ENCODE measurements around the gene PCK2. TPM values are rescaled to one million over a fixed set of nuclear protein-coding genes. Genes with fewer than 3 reads are reported as not detected.
A peak's percentile ranks its signal among the peaks of the same experiment; 100 is the strongest.

The PCK2 gene
- total RNA-seq, 1 donor from 2014 or later: 22.2 TPM

- H3K27ac Mint-ChIP-seq: peak overlapping the region; percentile 66
- peaks cover 46% of the 10 kb centered on the region for H3K4me1 Mint-ChIP-seq
- no peak for DNase-seq (ENCODE audit: low spot score in 2 of 2, unreplicated experiment in 2 of 2)
- peaks cover 7% of the 10 kb centered on the region for H3K36me3 Mint-ChIP-seq
- TF ChIP-seq CTCF (IDR thresholded peaks at IDR 0.05; ENCODE audit: unreplicated experiment): no peak
- H3K9me3 Mint-ChIP-seq: no peaks in the 10 kb centered on the region
- H3K27me3 Mint-ChIP-seq (ENCODE audit: low read depth): no peaks in the 10 kb centered on the region
- peak overlapping the region; percentile 93 for H3K4me3 Mint-ChIP-seq
Measured at GRCh38 chr14:24138396-24139271, 44.5 kb downstream of the PCK2 start.

DNA sequence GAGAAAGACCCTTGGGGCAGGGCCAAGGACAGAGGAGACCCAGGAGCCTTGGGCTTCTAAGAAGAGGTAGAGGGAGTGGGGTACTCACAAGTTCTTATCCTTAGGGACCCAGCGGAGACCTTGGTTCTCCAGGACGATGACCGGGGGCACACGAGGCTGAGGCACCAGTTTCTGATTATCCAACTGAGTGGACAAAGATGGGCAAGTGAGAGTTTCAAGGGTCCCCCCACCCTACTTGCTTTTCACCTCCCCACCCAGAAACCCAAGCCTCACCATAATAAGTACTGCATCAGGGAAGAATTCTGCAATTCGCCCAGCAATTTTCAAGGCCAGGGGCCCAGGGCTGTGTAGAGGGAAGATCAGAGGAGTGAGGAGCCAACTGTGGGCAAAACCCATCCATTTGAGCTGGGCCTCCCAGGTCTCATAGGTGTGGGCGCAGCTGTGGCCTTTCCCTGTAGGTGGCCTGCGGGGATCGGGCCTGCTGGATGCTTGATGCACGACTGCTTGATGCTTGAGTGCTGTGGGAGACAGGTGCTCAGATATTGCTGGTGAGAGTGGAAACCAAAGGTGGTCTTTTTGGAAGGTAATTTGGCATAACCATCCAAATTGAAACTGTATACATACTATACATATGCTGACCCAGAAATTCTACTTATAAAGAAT lies 45.3 kb downstream of the PCK2 start:
- H3K36me3 Mint-ChIP-seq: peaks cover 10% of the 10 kb centered on the region
- no peaks in the 10 kb centered on the region for H3K9me3 Mint-ChIP-seq
- no peaks in the 10 kb centered on the region for H3K27me3 Mint-ChIP-seq (ENCODE audit: low read depth)
- no peak for TF ChIP-seq CTCF (IDR thresholded peaks at IDR 0.05; ENCODE audit: unreplicated experiment)
- DNase-seq (ENCODE audit: low spot score in 2 of 2, unreplicated experiment in 2 of 2): no peak
- H3K4me1 Mint-ChIP-seq: peaks cover 46% of the 10 kb centered on the region
- H3K27ac Mint-ChIP-seq: peak overlapping the region; percentile 66
- H3K4me3 Mint-ChIP-seq: peak overlapping the region; percentile 93

GRCh38 chr14:24141097-24141880 lies 47.2 kb downstream of the PCK2 start, which contains the start of gene EMC9:
Gene EMC9, minus strand, starts transcription at chr14:24141591. Its CDS starts 287 bp downstream, at chr14:24141304.
- peak; percentile 98 to 99 for DNase-seq (ENCODE audit: low spot score in 2 of 2, unreplicated experiment in 2 of 2)
- H3K27ac Mint-ChIP-seq: peak within 1 kb of the TSS; percentile 97
- peak; percentile 19 for TF ChIP-seq CTCF (IDR thresholded peaks at IDR 0.05; ENCODE audit: unreplicated experiment)
- H3K4me1 Mint-ChIP-seq: peaks cover 53% of the 10 kb centered on the region
- H3K36me3 Mint-ChIP-seq: peaks cover 10% of the 10 kb centered on the region
- H3K9me3 Mint-ChIP-seq: no peaks in the 10 kb centered on the region
- H3K27me3 Mint-ChIP-seq (ENCODE audit: low read depth): no peaks in the 10 kb centered on the region
- peak within 1 kb of the TSS; percentile 93 for H3K4me3 Mint-ChIP-seq

- Mint-ChIP-seq H3K36me3 (peaks cover 4% of the 10 kb centered on the region), H3K4me1 (peaks cover 47% of the 10 kb centered on the region), H3K27me3 (ENCODE audit: low read depth) (no peaks in the 10 kb centered on the region), H3K27ac (no peak overlapping the region), H3K4me3 (no peak overlapping the region), H3K9me3 (no peaks in the 10 kb centered on the region)
- no peak for DNase-seq (ENCODE audit: low spot score in 2 of 2, unreplicated experiment in 2 of 2)
- no peak for TF ChIP-seq CTCF (IDR thresholded peaks at IDR 0.05; ENCODE audit: unreplicated experiment)
Measured at GRCh38 chr14:24143511-24143910, 49.4 kb downstream of the PCK2 start.

DNA sequence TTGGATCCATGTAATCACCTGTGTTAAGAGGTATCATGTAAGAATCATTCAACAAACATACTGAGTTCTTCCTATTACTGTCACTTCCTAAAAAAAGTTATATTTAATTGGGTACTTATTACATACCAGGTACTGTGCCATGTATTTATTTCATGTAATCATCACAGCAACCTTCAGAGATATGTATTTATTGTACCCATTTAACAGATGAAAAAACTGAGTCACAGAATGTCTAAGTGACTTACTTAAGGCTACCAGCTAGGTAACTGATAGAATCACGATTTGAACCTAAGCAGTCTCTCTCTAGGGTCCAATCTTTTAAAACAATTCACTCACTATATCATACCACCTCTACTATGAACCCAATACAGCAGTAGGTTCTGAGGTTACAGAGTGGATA lies 50.3 kb downstream of the PCK2 start:
- TF ChIP-seq CTCF (IDR thresholded peaks at IDR 0.05; ENCODE audit: unreplicated experiment): no peak
- no peaks in the 10 kb centered on the region for H3K9me3 Mint-ChIP-seq
- no peak overlapping the region for H3K4me3 Mint-ChIP-seq
- no peak for DNase-seq (ENCODE audit: low spot score in 2 of 2, unreplicated experiment in 2 of 2)
- H3K36me3 Mint-ChIP-seq: peaks cover 3% of the 10 kb centered on the region
- no peaks in the 10 kb centered on the region for H3K27me3 Mint-ChIP-seq (ENCODE audit: low read depth)
- H3K4me1 Mint-ChIP-seq: peaks cover 46% of the 10 kb centered on the region
- no peak overlapping the region for H3K27ac Mint-ChIP-seq

Data from mesothelial cell of epicardium (in vitro differentiated cells).